Suprapubic skin (tissue), 4 donors: ENCODE data around the gene CATSPERD. TPM values are rescaled to one million over a fixed set of nuclear protein-coding genes. Genes with fewer than 3 reads are reported as not detected.

ENCODE experiments used
- DNase-seq, 2 donors: peaks; one replicate each; pipeline ENCODE4 v3.0.0-alpha.2; 2019; ENCODE audit warnings: low spot score in 2 of 2
- H3K27ac ChIP-seq: fragments of 200-600 bp; sonication (generic); one replicate; pipeline ENCODE4 v1.5.1; 2019
- H3K27me3 ChIP-seq: fragments of 200-600 bp; sonication (generic); one replicate; pipeline ENCODE4 v1.5.1; 2019
- H3K36me3 ChIP-seq: fragments of 200-600 bp; sonication (generic); one replicate; pipeline ENCODE4 v1.5.1; 2019
- H3K4me1 ChIP-seq: fragments of 200-600 bp; sonication (generic); one replicate; pipeline ENCODE4 v1.5.1; 2019
- H3K4me3 ChIP-seq: fragments of 200-600 bp; sonication (generic); one replicate; pipeline ENCODE4 v1.5.1; 2019; ENCODE audit warnings: mild to moderate bottlenecking
- H3K9me3 ChIP-seq: fragments of 200-600 bp; sonication (generic); one replicate; pipeline ENCODE4 v1.5.1; 2019
- EP300 ChIP-seq: sonication (generic); formaldehyde crosslinking; IDR thresholded peaks from one replicate; pipeline ENCODE4 v1.6.1; 2017; ENCODE audit warnings: antibody characterized with exemption
- POLR2A ChIP-seq, 2 donors: fragments of 450-650 bp; IDR thresholded peaks; one replicate each; pipeline ENCODE4 v1.6.1; 2017; ENCODE audit warnings: antibody characterized with exemption in 2 of 2, mild to moderate bottlenecking in 2 of 2, moderate library complexity in 2 of 2
- POLR2AphosphoS5 ChIP-seq, 3 donors: sonication (generic); formaldehyde crosslinking; IDR thresholded peaks; one replicate each; pipeline ENCODE4 v1.6.1; 2017; ENCODE audit warnings: antibody characterized with exemption in 3 of 3
- WGBS: methylation state at CpG from one replicate; pipeline ENCODE4 v1.1.5; 2018; 5-methylcytosine and 5-hydroxymethylcytosine counted together
- total RNA-seq, 4 donors: library from RNA; depleted of rRNA; stranded (reverse); fragments of >200 nt; gene quantifications; one replicate each; pipeline ENCODE4 v1.1.0, GENCODE V29; 2016
- TF ChIP-seq, protein P1 (sequence below), 2 donors: fragments of 200-600 bp in 1 of 2; fragments of 450-650 bp in 1 of 2; sonication (generic) in 1 of 2; IDR thresholded peaks; one replicate each; pipeline ENCODE4 v1.5.1; 2016 to 2019; ENCODE audit warnings: antibody characterized with exemption in 2 of 2, mild to moderate bottlenecking in 1 of 2, moderate library complexity in 1 of 2

Gene CATSPERD
- total RNA-seq, 4 donors from 2014 or later = 0.24 TPM; not detected in 3

DNA sequence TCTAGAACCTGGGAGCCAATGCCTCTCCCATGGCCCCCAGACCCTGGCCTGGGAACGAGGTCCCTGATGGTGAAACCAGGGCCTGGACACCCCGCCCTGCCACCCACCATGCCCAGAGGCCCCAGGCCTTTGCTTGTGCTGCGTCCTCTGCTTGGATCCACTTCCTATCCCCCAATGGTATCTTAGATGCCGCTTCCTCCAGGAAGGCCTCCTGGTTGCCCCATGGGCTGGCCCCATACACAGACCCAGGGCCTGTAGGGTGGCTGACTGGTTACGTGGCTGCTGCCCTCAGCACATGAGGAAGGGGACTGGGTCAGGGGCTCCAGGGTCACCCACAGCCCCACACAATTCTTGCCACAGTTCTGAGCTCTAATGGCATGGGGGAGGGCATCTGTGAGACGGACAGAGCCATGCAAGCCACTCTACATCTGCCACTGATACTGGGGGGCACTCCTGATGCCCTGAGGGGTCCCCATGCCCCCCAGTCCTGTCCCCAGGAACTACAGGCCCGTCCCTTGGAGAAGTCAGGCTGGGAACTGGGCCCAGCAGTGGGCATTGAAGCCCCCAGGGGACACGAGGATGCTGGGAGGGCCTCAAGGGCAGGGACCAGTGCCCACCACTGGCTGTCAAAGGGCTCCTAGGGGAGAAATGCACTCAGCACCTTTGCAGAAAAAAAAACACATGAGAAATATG is 25.3 kb upstream of the CATSPERD start:
- H3K27me3 ChIP-seq = no peaks in the 10 kb centered on the region
- no peak for DNase-seq
- peaks cover 19% of the 10 kb centered on the region for H3K4me1 ChIP-seq
- no peak overlapping the region for H3K4me3 ChIP-seq
- no peaks in the 10 kb centered on the region for H3K9me3 ChIP-seq
- peaks cover 82% of the 10 kb centered on the region for H3K36me3 ChIP-seq
- H3K27ac ChIP-seq = no peak overlapping the region
- WGBS = 84% methylated on average over 4 of the region's 8 CpGs
- TF ChIP-seq, protein P1, sequence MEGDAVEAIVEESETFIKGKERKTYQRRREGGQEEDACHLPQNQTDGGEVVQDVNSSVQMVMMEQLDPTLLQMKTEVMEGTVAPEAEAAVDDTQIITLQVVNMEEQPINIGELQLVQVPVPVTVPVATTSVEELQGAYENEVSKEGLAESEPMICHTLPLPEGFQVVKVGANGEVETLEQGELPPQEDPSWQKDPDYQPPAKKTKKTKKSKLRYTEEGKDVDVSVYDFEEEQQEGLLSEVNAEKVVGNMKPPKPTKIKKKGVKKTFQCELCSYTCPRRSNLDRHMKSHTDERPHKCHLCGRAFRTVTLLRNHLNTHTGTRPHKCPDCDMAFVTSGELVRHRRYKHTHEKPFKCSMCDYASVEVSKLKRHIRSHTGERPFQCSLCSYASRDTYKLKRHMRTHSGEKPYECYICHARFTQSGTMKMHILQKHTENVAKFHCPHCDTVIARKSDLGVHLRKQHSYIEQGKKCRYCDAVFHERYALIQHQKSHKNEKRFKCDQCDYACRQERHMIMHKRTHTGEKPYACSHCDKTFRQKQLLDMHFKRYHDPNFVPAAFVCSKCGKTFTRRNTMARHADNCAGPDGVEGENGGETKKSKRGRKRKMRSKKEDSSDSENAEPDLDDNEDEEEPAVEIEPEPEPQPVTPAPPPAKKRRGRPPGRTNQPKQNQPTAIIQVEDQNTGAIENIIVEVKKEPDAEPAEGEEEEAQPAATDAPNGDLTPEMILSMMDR (IDR thresholded peaks at IDR 0.05) = no peak
- TF ChIP-seq POLR2A (IDR thresholded peaks at IDR 0.05) (no peak), POLR2AphosphoS5 (IDR thresholded peaks at IDR 0.05) (no peak), EP300 (no peak)

DNA sequence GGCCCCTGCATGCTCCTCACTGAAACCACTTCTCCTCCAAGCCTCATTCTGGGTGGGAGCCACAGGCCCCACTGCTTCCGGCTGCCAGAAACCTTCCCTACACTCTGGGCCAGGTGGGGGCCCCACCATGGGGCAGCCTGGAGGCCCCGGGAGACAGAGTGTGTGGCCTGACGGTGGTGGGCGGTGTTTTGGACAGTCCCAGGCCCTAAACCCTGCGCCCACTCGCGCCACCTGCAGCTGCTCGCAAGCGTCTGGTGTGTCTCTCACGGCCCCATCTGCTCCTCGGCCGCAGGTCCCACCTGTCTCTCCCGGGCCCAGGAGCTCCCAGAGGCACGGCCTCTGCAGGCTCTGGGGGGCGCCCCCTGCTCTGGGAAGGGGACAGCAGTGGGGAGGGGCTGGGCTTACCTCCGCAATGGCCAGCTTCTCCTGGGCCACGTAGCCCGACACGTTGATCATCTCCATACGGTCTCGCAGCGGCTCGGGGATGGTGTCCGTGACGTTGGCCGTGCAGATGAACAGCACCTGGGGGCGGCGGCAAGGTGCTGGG is 24.7 kb upstream of the CATSPERD start:
- H3K27me3 ChIP-seq = no peaks in the 10 kb centered on the region
- no peaks in the 10 kb centered on the region for H3K9me3 ChIP-seq
- no peak overlapping the region for H3K27ac ChIP-seq
- TF ChIP-seq, protein P1 (IDR thresholded peaks at IDR 0.05) = no peak
- no peak for TF ChIP-seq EP300
- TF ChIP-seq POLR2AphosphoS5 (IDR thresholded peaks at IDR 0.05) = no peak
- TF ChIP-seq POLR2A (IDR thresholded peaks at IDR 0.05) = no peak
- no peak for DNase-seq
- no peak overlapping the region for H3K4me3 ChIP-seq
- no CpG with 5 or more reads among the region's 28 CpGs for WGBS
- H3K36me3 ChIP-seq = peaks cover 88% of the 10 kb centered on the region
- H3K4me1 ChIP-seq = peaks cover 18% of the 10 kb centered on the region

DNA sequence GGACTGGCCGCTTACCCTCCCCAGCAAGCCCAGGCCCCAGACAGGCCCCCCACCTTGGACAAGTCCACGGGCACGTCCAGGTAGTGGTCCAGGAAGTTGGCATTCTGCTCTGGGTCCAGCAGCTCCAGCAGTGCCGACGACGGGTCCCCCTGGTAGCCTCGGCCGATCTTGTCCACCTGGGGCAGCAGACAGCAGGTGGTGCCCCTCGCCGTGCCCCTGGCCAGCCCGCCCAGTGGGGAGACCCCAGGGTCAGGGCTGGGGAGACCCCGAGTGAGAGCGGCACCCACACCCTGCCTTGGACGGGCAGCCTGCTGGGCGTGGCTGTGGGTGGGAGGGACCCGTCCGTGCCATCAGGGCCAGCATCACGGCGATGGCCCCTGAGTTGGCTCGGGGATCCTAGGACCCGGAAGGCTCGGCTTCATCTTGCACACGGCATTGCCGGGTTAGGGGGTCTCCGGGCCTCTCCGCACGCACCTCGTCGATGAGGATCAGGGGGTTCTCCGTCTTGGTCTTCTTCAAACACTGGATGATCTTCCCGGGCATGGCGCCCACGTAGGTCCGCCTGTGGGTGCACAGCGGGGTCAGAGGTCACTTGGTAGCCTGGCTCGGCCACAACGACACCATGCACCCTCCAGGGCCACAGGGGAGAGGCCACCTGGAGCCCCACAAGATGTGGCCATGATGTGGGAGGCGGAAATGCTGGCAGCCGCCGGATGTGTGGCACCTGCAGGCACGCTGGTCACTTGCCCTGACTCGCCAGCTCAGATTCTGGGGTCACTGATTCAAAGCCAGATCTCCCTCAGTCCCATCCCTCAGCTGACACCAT is 24.0 kb upstream of the CATSPERD start:
- Histone ChIP-seq H3K36me3 (peaks cover 95% of the 10 kb centered on the region), H3K9me3 (no peaks in the 10 kb centered on the region), H3K27me3 (no peaks in the 10 kb centered on the region), H3K27ac (no peak overlapping the region), H3K4me1 (peaks cover 11% of the 10 kb centered on the region), H3K4me3 (no peak overlapping the region)
- no peak for DNase-seq
- TF ChIP-seq EP300 = no peak
- no peak for TF ChIP-seq POLR2AphosphoS5 (IDR thresholded peaks at IDR 0.05)
- TF ChIP-seq, protein P1 (IDR thresholded peaks at IDR 0.05) = no peak
- no peak for TF ChIP-seq POLR2A (IDR thresholded peaks at IDR 0.05)
- WGBS = no CpG with 5 or more reads among the region's 42 CpGs

DNA sequence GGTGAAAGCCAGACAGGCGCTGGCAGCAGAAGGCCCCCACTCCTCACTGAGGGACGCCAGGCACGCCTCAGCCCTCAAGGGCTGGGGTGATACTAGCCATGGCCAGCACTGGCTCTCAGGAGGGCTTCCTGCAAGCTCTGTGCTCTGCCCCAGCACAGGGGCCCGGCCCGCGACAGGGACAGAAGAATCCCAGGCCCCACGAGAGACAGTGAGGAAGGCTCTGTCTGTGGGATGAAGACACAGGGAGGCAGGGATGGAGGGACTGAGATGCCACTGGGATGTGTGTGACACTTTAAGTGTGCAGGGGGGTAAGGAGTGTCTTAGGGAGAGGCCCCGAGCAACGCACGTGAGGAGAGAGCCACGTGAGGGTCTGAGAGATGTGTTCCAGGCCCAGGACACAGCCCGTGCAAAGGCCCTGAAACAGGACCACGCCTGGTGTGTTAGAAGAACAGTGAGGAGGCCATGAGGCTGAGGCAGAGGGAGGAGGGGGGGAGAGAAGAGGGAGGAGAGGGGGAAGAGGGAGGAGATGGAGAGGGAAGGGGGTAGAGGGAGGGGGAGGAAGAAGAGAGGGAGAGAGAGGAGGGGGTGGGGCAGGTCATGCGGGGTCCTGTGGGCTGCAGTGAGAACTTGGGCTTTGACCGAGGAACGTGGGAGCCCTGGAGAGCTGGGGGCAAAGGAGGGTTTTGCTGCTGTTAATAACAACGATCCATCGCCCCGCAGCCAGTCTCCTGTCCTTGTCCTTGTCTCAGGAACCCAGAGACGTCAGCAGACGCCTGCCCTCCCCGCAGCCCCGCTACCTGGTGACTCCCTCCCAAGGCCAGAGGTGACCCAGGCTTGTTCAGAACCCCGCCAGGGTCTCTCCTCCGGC is 23.2 kb upstream of the CATSPERD start:
- no peak for DNase-seq
- 77% methylated on average over 21 of the region's 25 CpGs for WGBS

More for the DNA sequence above, 23.2 kb upstream of the CATSPERD start:
- peaks cover 2% of the 10 kb centered on the region for H3K4me1 ChIP-seq
- H3K4me3 ChIP-seq = no peak overlapping the region
- peaks cover 90% of the 10 kb centered on the region for H3K36me3 ChIP-seq
- no peaks in the 10 kb centered on the region for H3K9me3 ChIP-seq
- no peaks in the 10 kb centered on the region for H3K27me3 ChIP-seq
- H3K27ac ChIP-seq = no peak overlapping the region
- TF ChIP-seq, protein P1 (IDR thresholded peaks at IDR 0.05) = no peak
- no peak for TF ChIP-seq POLR2A (IDR thresholded peaks at IDR 0.05)
- no peak for TF ChIP-seq POLR2AphosphoS5 (IDR thresholded peaks at IDR 0.05)
- no peak for TF ChIP-seq EP300
